Keratinocyte (primary cell): ENCODE data around the gene KCNJ16. TPM values are rescaled to one million over a fixed set of nuclear protein-coding genes. Genes with fewer than 3 reads are reported as not detected.

Experiments used
- DNase-seq: peaks from one replicate; pipeline ENCODE4 v3.0.0-alpha.2; 2011; ENCODE audit warnings: low read depth, missing footprints, low spot score
- FAIRE-seq: peaks from 2 replicates; lab custom pipeline; 2011; peaks lifted over from hg19 to GRCh38; lab: Jason Lieb, UNC
- H2AFZ ChIP-seq: 2 replicates; pipeline ENCODE4 v1.6.0; 2012; ENCODE audit warnings: low read length, control low read depth, inconsistent platforms; ENCODE audit not compliant: control insufficient read depth
- H3K27ac ChIP-seq: 2 replicates; pipeline ENCODE4 v1.5.1; 2011; ENCODE audit warnings: low read length; ENCODE audit not compliant: control insufficient read depth, insufficient read depth
- H3K27me3 ChIP-seq: 3 replicates; pipeline ENCODE4 v1.6.0; 2011; ENCODE audit warnings: low read length; ENCODE audit not compliant: control insufficient read depth, insufficient read depth; ENCODE audit errors: extremely low read depth
- H3K36me3 ChIP-seq, 2 experiments: 2 replicates in 1 of 2; 3 replicates in 1 of 2; pipeline ENCODE4 v1.5.1; 2011; ENCODE audit warnings: low read length in 2 of 2, mild to moderate bottlenecking in 1 of 2; ENCODE audit not compliant: control insufficient read depth in 2 of 2, insufficient read depth in 2 of 2; ENCODE audit errors: extremely low read depth in 1 of 2
- H3K4me1 ChIP-seq: 3 replicates; pipeline ENCODE4 v1.5.1; 2011; ENCODE audit warnings: low read length; ENCODE audit not compliant: control insufficient read depth, insufficient read depth; ENCODE audit errors: extremely low read depth
- H3K4me2 ChIP-seq: 3 replicates; pipeline ENCODE4 v1.6.0; 2011; ENCODE audit warnings: low read depth, low read length; ENCODE audit not compliant: control insufficient read depth, insufficient read depth; ENCODE audit errors: extremely low read depth
- H3K4me3 ChIP-seq, 3 experiments: fragments of 200-600 bp in 1 of 3; sonication (generic) in 1 of 3; 2 replicates in 2 of 3; 3 replicates in 1 of 3; pipeline ENCODE4 v1.5.1; 2011 to 2016; ENCODE audit warnings: low read length in 3 of 3, mild to moderate bottlenecking in 3 of 3, control low read depth in 2 of 3, inconsistent platforms in 1 of 3, low read depth in 1 of 3, mixed read lengths in 1 of 3, mixed run types in 1 of 3, moderate library complexity in 1 of 3; ENCODE audit not compliant: control insufficient read depth in 2 of 3, insufficient read depth in 2 of 3; ENCODE audit errors: extremely low read depth in 1 of 3
- H3K79me2 ChIP-seq: 2 replicates; pipeline ENCODE4 v1.6.0; 2012; ENCODE audit warnings: low read length; ENCODE audit not compliant: control insufficient read depth, insufficient read depth
- H3K9ac ChIP-seq: 3 replicates; pipeline ENCODE4 v1.6.0; 2011; ENCODE audit warnings: low read length; ENCODE audit not compliant: control insufficient read depth, insufficient read depth; ENCODE audit errors: extremely low read depth
- H3K9me1 ChIP-seq: 3 replicates; pipeline ENCODE4 v1.6.0; 2011; ENCODE audit warnings: low read length; ENCODE audit not compliant: control insufficient read depth, insufficient read depth; ENCODE audit errors: extremely low read depth
- H3K9me3 ChIP-seq: 2 replicates; pipeline ENCODE4 v1.5.1; 2012; ENCODE audit warnings: low read depth, low read length; ENCODE audit not compliant: control insufficient read depth
- H4K20me1 ChIP-seq: 3 replicates; pipeline ENCODE4 v1.6.0; 2011; ENCODE audit warnings: low read length; ENCODE audit not compliant: control insufficient read depth, insufficient read depth; ENCODE audit errors: extremely low read depth
- EZH2 ChIP-seq: IDR thresholded peaks from one replicate; pipeline ENCODE4 v1.6.1; 2012; ENCODE audit warnings: inconsistent platforms, mild to moderate bottlenecking, low read length, moderate library complexity
- dilution Hi-C: fragments of 300-500 bp; cut with MboI; formaldehyde crosslinking; loops from one replicate; pipeline ENCODE4 v1.7.0; 2020; ENCODE audit warnings: low sequenced_read_pairs; ENCODE audit not compliant: extremely low pct_ligation_motif_present
- polyA plus RNA-seq, 5 experiments: library from polyadenylated mRNA; depleted of rRNA in 3 of 5; stranded (reverse) in 3 of 5; stranded (forward) in 1 of 5; unstranded in 1 of 5; fragments of >200 nt; gene quantifications; 1 replicate in 1 of 5; 2 replicates in 3 of 5; 3 replicates in 1 of 5; pipeline versions ENCODE4 v1.2.1 to v1.2.3, GENCODE V29; 2011 to 2012; ENCODE audit warnings: missing spikeins in 2 of 5, low read depth in 1 of 5, low replicate concordance in 1 of 5
- TF ChIP-seq, protein P1 (sequence below), 3 experiments: IDR thresholded peaks in 1 of 3; conservative IDR thresholded peaks in 1 of 3; optimal IDR thresholded peaks in 1 of 3; 2 replicates in 2 of 3; 3 replicates in 1 of 3; pipeline versions ENCODE3 to v1.5.1; 2011; ENCODE audit warnings: low read length in 3 of 3, mild to moderate bottlenecking in 3 of 3, moderate library complexity in 2 of 3, control low read depth in 1 of 3, inconsistent platforms in 1 of 3; ENCODE audit not compliant: insufficient read depth in 2 of 3; ENCODE audit errors: extremely low read depth in 1 of 3

KCNJ16 gene
- polyA plus RNA-seq, 1 donor (not counting 4 experiments of a cell fraction or from before 2014, with no cell fraction given), result not detected

GRCh38 chr17:70134042-70134441, 59.0 kb downstream of the KCNJ16 start:
- peaks cover 20% of the 10 kb centered on the region for H3K4me1 ChIP-seq
- H3K9me1 ChIP-seq, result no peaks in the 10 kb centered on the region
- H3K36me3 ChIP-seq, result no peaks in the 10 kb centered on the region
- no peak overlapping the region for H2AFZ ChIP-seq
- dilution Hi-C loops, result no loop called here
- no peaks in the 10 kb centered on the region for H3K79me2 ChIP-seq
- FAIRE-seq (no peak), DNase-seq (no peak)
- H4K20me1 ChIP-seq, result no peaks in the 10 kb centered on the region
- TF ChIP-seq EZH2, result no peak
- TF ChIP-seq, protein P1, sequence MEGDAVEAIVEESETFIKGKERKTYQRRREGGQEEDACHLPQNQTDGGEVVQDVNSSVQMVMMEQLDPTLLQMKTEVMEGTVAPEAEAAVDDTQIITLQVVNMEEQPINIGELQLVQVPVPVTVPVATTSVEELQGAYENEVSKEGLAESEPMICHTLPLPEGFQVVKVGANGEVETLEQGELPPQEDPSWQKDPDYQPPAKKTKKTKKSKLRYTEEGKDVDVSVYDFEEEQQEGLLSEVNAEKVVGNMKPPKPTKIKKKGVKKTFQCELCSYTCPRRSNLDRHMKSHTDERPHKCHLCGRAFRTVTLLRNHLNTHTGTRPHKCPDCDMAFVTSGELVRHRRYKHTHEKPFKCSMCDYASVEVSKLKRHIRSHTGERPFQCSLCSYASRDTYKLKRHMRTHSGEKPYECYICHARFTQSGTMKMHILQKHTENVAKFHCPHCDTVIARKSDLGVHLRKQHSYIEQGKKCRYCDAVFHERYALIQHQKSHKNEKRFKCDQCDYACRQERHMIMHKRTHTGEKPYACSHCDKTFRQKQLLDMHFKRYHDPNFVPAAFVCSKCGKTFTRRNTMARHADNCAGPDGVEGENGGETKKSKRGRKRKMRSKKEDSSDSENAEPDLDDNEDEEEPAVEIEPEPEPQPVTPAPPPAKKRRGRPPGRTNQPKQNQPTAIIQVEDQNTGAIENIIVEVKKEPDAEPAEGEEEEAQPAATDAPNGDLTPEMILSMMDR (optimal IDR thresholded peaks at IDR 0.05 in 1 of 3, IDR thresholded peaks at IDR 0.05 in 1 of 3, conservative IDR thresholded peaks at IDR 0.05 in 1 of 3; ENCODE audit: extremely low read depth in 1 of 3, insufficient read depth in 2 of 3, low read length in 3 of 3), result no peak
- no peaks in the 10 kb centered on the region for H3K9me3 ChIP-seq
- no peak overlapping the region for H3K4me3 ChIP-seq
- H3K9ac ChIP-seq, result no peak overlapping the region
- no peaks in the 10 kb centered on the region for H3K27me3 ChIP-seq
- H3K4me2 ChIP-seq, result no peak overlapping the region
- no peak overlapping the region for H3K27ac ChIP-seq

DNA sequence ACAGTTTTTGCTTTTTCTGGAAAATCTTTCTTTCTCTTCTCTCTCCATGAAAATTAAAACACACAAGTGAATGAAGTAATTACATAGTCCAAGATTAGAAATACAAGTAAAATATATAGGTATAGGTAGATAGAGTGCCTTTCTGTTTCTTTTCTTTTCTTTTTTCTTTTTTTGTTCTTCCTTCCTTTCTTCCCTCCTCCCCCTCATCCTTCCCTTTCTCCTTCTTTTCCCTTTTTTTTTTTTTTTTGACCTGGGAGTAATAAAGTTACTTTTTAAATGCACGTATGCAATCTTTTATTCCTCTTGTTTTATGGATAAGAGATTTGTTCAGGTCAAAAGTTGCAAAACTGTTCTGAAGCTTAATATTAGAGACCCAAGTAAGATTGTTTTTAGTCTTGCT, 59.8 kb downstream of the KCNJ16 start:
- dilution Hi-C loops, result no loop called here
- Histone ChIP-seq H3K9me1 (no peaks in the 10 kb centered on the region), H3K9ac (no peak overlapping the region), H3K27me3 (no peaks in the 10 kb centered on the region), H2AFZ (no peak overlapping the region), H3K27ac (no peak overlapping the region), H3K4me2 (no peak overlapping the region), H3K4me1 (peaks cover 20% of the 10 kb centered on the region), H3K4me3 (no peak overlapping the region), H3K79me2 (no peaks in the 10 kb centered on the region), H3K36me3 (no peaks in the 10 kb centered on the region), H4K20me1 (no peaks in the 10 kb centered on the region), H3K9me3 (no peaks in the 10 kb centered on the region)
- DNase-seq (no peak), FAIRE-seq (no peak)
- TF ChIP-seq, protein P1 (optimal IDR thresholded peaks at IDR 0.05 in 1 of 3, IDR thresholded peaks at IDR 0.05 in 1 of 3, conservative IDR thresholded peaks at IDR 0.05 in 1 of 3; ENCODE audit: extremely low read depth in 1 of 3, insufficient read depth in 2 of 3, low read length in 3 of 3), result no peak
- TF ChIP-seq EZH2, result no peak
